Measurements from ENCODE around the gene PODN.

The PODN gene

DNA sequence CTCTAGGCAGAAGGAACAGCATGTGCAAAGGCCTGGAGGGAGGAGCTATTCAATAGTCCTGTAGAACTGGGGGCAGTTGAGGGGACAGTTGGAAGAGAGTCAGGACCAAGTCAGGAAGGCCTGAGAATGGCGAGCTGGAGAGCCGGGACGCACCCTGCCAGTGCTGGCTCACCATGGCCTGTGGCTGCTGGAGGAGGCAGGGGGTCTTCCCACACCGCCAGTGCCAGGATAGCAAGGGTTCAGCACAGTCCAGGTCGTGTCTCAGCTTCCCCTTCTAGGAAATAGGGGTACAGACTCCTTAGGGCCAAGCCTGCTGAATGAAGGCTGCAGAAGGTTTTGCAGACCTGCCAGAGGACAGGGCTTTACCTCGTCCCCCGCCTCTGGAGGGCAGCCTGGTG lies 7.3 kb downstream of the PODN start:
- H3K4me3 ChIP-seq (ENCODE audit: low read depth, low read length) = no peak overlapping the region
- TF ChIP-seq, protein P1, sequence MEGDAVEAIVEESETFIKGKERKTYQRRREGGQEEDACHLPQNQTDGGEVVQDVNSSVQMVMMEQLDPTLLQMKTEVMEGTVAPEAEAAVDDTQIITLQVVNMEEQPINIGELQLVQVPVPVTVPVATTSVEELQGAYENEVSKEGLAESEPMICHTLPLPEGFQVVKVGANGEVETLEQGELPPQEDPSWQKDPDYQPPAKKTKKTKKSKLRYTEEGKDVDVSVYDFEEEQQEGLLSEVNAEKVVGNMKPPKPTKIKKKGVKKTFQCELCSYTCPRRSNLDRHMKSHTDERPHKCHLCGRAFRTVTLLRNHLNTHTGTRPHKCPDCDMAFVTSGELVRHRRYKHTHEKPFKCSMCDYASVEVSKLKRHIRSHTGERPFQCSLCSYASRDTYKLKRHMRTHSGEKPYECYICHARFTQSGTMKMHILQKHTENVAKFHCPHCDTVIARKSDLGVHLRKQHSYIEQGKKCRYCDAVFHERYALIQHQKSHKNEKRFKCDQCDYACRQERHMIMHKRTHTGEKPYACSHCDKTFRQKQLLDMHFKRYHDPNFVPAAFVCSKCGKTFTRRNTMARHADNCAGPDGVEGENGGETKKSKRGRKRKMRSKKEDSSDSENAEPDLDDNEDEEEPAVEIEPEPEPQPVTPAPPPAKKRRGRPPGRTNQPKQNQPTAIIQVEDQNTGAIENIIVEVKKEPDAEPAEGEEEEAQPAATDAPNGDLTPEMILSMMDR (IDR thresholded peaks at IDR 0.05; ENCODE audit: low read depth, low read length) = no peak

DNA sequence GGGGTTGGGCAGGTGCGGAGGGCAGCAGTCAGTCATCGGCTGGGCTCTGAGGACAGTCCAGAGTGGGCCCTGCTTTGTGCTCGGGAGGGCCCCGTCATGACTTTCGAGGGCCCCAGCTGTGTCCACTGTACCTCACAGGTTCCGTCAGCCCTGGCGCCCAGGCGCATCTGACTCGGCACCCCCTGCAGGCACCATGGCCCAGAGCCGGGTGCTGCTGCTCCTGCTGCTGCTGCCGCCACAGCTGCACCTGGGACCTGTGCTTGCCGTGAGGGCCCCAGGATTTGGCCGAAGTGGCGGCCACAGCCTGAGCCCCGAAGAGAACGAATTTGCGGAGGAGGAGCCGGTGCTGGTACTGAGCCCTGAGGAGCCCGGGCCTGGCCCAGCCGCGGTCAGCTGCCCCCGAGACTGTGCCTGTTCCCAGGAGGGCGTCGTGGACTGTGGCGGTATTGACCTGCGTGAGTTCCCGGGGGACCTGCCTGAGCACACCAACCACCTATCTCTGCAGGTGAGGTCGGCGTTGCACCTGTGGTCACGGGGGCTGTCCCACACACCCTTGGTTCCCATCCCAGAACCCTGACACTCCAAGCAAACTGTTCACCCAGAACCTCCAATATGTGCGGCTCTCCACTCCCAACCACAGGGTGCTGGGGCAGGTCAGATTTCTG lies 7.8 kb downstream of the PODN start:
- TF ChIP-seq, protein P1 (IDR thresholded peaks at IDR 0.05; ENCODE audit: low read depth, low read length) = no peak
- no peak overlapping the region for H3K4me3 ChIP-seq (ENCODE audit: low read depth, low read length)

DNA sequence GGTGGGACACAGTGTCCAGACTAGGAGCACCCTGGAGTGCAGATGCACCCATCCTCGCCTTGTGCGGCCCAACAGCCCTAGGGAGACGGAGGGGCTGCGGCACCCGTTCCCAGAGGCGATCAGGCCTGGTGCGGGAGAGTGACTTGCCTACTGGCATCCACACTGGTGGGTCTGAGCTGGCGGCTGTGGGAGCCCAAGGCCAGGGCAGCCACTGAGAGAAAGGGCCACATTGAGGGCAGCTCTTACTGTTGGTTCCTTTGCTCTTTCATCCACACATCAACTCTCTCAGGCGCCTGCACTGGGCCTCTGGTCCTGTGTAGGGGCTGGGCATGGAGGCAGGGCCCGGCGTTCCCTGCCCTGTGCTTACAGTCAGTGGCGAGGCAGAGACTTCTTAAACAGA lies 8.6 kb downstream of the PODN start:
- TF ChIP-seq, protein P1 (IDR thresholded peaks at IDR 0.05; ENCODE audit: low read depth, low read length) = no peak

DNA sequence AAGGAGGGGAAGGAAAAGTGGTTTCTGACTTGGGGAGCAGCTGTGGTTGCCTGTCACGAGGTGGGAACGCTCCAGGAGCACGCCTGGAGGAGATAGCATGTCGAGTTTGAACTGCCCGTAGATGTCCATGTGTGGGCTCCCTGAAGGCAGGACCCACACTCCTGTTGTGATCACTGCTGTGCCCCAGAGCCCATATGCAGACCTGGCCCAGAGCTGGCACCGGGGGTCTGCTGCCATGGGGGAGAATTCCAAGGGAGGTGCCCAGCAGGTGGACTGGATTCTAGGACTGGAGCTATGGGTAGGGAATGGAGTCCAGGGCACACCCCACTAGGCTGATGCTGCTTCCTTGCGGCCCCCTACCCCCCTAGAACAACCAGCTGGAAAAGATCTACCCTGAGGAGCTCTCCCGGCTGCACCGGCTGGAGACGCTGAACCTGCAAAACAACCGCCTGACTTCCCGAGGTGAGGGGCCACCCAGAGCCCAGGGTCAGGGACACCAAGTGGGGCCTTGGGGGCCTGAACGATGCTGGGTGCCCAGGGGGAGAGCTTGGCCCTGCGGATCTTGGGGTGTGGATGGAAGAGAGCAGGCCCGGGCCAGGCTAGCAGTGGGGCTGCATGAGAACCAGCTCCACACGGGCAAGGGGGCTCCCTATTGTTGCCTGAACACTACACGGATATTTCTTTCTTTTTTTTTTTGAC lies 9.3 kb downstream of the PODN start:
- TF ChIP-seq, protein P1 (IDR thresholded peaks at IDR 0.05; ENCODE audit: low read depth, low read length) = no peak
- H3K4me3 ChIP-seq (ENCODE audit: low read depth, low read length) = no peak overlapping the region

More for the DNA sequence above, 8.6 kb downstream of the PODN start:
- no peak overlapping the region for H3K4me3 ChIP-seq (ENCODE audit: low read depth, low read length)

DNA sequence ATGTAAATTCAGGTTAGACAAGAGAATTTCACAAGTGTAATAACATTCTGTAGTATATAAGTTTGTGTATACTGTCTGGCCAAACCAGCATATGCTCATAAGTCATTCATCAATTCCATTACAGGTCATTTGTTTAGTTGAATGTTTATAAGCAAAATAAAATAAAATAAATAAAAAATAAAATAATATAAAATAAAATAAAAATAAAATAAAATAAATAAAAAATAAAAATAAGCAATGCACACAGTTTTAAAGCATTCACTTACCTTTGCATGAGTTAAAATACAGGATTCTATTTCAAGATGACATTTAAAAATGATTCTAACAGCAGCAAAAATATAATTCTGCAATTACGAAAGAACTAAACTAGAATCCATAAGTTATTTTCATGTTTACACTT lies 9.9 kb downstream of the PODN start:
- no peak overlapping the region for H3K4me3 ChIP-seq (ENCODE audit: low read depth, low read length)
- TF ChIP-seq, protein P1 (IDR thresholded peaks at IDR 0.05; ENCODE audit: low read depth, low read length) = no peak

DNA sequence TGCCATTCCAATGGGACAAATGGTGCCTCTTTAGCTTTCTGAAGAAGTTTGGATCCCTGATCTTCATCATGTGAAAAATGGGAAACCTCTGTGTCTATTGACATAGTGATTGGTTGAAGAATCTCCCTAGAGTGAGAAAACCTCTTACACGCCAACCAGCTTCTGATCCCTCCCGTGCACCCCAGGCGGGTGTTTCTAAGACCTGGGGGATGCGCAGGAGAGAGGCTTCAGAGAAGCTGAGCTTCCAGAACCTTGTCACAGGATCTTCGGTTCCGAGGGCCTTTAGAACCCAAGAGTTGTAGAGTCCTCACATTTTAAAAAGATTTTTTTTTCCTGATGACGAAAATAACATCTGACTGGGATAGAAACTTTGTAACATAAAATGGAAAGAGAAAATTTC lies 11.3 kb downstream of the PODN start:
- TF ChIP-seq, protein P1 (IDR thresholded peaks at IDR 0.05; ENCODE audit: low read depth, low read length) = no peak
- no peak overlapping the region for H3K4me3 ChIP-seq (ENCODE audit: low read depth, low read length)

DNA sequence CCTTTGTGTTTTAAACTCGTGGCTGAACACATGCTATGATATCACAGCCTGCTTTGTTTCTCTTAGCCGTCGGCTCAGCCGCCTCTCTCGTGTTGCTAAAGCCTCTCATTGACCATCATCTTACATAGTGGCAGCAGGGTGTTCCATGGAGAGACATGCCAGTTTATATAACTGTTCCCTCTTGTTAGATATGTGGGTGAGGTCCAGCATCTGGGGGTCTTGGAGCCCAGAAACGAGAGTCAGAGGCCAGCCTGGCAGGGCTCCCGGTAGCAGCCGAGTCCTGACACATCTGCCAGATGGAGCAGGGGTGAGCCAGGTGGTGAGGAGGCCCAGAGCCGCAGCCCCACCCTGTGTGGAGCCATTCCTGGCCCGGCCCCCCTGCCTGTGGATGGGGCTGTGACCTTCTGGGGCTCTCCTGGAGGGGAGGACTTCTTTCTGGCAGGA lies 11.9 kb downstream of the PODN start:
- no peak overlapping the region for H3K4me3 ChIP-seq (ENCODE audit: low read depth, low read length)
- TF ChIP-seq, protein P1 (IDR thresholded peaks at IDR 0.05; ENCODE audit: low read depth, low read length) = no peak

Measured in WI38 (cell line).